Kidney capillary endothelial cell (primary cell): Measurements from ENCODE around the gene CD58.
A peak's percentile ranks its signal among the peaks of the same experiment; 100 is the strongest.
"Not testable (repeated sequence)": the region's sequence is repeated elsewhere in the genome, so short reads cannot be mapped to it uniquely, and the experiment has no call there.

Source experiments
- DNase-seq: peaks from one replicate; pipeline ENCODE4 v3.0.0-alpha.2; 2018; ENCODE audit warnings: low spot score

CD58 gene

DNA sequence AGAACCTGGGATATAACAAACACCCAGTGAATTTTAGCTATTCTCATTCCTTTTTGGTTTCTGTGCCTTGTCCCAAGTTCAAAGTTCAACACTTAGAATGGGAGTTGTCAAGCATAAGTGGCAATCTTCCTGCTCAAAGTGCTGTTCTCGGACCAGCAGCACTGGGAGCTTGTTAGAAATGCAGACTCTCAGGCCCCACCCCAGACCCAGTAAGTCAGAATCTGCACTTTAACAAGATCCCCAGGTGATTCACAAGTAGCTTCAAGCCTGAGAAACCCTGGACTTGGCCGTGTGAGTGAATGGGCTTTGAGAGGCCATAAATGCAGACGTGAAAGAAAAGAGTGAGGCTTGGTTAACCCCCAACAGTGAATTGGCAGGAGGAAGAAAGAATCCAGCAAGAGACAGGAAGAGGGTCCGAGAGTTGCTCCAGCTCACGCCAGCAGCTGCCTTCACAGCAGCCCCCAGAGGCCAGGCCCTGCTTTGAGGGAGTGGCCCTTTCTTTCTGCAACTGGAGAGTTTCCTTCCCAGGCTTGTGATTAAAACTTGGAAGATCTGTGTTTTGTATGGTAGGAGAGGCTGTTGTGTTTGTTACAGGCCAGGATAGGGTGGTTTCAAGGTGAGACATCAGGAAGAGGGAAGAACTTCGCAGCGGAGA is 21.3 kb upstream of the CD58 start:
- DNase-seq: not testable (repeated sequence)

DNA sequence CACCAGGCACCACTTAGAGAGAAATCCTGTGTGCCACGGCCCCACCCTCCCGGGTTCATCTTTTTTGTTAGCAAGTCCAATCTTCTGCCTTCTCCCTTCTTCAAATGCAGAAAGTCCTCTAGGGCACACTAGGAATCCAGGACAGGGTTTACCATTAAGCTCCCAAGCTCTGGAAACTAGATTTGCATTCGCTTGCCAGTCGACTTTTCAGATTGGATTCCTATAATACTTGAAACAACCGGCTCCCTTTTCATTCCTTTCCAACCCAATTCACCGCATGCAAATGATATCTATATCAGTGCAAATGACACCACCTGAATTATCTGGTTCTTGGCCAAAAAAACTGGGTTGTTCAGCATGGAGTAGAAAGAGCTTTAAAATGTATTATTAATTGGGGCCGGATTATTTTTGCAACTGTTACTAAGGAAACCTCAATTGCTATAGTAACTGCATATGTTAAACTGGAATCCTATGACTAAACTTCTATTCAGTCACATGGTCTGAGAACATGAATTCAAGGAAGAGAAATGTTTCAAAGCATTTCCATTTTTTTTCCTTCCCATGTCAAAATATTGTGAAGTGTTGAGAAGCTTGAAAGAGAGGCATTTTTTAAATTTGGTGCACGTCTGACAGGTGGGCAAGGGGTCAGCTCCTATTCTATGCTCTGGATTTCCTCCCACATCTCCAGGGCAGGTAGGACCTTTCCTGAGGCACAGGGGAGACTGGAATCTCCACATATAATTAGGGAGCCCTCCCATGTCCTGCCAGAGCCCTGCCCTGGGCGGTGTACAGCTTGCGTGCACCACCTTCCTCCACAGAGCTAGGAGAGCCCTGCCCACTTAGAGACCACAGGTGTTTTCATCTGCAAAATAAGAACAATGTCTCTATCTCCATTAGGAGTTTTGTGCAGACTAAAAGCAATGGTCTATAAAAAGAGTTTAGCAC is 20.5 kb upstream of the CD58 start:
- not testable (repeated sequence) for DNase-seq

DNA sequence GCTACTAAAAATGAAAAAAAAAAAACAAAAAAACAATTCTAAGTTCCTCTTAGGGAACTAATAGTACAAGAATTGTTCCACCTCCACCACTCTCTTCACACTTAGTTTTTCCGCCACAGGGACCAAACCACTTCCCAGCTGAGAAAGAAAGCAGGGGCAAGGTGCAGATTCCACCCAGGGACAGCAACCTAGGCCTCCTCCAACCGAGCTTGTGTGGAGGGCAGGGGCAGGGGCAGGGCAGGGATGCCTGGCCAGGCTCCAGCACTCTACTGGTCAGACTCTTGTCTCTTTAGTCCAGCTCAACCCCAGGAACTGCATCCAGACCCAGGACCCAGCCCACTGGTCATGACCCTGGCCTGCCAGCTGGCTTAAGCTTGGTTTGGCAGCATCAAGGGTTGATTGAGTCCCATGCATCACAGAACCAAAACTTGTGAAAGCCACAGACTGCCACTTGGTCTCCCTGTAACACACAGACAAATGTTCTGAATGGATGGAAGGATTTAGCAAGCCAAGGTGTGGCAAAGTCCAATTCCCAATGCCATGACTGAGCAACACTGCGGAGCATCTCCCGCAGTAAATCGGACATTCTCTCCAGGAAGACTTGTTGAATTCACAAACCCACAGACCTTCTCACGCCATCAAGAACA is 19.7 kb upstream of the CD58 start:
- not testable (repeated sequence) for DNase-seq

DNA sequence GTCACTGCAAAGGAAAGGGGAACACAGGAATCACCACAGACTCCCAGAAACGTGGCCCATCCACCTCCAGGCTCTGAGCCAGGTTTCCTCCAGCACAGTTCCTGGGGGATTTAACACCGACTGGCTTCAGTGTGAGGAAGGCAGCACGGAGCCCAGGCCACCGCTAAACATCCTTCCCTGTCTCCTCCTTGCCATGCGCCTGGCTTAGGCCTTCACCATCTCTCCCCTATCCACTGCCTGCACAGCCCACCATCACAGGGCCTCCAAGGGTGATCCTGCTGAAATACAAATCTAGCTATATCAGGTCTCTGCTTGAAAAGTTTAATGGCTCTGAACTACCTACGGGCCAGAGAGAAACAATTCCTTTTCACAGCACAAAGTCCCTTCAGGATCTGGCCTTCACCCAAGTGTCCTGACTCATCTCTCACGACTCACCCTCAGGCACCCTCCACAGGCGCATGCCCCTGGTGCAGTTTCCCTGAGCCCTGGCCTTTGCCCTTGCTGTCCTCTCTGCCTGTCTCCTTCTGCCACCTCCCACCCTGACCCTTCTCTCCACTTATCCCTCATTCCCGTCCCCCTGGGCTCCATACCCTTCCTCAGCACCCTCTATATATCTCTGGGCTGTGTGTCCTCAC is 18.4 kb upstream of the CD58 start:
- DNase-seq: not testable (repeated sequence)

DNA sequence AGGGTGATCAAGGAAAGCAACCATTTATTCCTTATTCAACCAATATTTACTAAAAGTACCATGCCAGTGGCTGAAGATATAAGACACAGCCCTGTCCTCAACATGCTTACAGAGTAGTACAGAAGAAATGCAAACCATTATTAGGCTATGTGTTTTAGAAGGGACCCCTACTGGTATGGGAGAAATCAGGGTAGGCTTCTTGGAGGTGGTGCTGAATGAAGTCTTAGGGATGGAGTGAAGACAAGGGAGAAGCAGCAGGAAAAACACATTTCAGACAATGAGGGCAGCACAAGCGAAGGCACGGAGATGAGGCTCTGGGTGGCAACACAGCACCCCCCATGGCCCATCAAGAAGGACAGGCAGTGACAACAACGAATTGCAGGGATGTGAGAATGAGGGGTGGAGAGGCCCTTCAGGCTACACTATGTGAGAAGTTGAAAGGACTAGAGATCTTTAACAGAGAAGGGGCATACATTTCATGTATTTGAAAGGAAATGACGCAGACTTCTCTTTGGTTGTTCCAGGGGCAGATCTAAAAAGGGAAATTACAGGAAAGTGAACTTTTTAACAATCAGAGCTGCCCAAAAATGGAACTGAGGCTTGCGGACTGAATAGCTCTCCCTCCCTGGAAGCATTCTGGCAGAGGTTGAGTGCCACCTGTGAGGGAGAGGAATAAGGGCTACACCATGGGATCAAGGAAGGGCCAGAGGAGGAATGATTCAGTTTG is 16.8 kb upstream of the CD58 start:
- no peak for DNase-seq

DNA sequence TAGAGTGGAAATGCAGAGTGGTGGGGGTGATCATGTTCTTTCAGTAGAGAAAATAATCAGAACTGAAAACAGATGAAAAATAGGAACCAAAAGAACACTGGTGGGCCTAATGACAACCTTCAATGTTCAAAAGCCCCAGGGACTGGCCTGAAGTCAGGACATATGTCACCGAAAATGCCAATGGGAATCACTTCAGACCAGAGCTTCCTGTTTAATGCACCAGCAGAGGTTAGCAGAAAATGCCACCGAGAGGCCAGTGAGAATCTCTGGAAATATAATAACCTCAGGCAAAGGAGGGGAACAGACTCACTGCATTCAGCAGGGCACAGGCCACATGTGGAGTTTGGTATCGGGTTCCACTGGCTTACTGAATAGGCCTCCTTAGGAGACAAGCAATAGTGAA is 15.9 kb upstream of the CD58 start:
- no peak for DNase-seq

DNA sequence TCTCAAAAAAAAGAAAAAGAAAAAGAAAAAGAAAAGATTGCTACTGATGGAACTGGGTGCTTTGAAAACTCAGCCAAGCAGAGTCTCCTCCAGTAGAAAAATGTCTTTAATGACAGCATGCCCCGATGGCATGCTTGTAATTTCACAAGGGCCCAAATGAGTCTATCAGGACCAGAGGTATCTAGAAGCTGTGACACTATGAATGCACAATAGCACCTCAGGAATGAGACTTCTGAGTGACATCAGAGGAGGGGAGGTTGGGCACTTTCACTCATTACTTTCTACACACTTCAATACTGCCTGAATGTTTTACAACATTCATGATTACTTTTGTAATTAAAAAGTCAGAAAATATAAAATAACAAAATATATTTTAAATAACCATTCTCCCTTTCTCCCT is 15.1 kb upstream of the CD58 start:
- no peak for DNase-seq

DNA sequence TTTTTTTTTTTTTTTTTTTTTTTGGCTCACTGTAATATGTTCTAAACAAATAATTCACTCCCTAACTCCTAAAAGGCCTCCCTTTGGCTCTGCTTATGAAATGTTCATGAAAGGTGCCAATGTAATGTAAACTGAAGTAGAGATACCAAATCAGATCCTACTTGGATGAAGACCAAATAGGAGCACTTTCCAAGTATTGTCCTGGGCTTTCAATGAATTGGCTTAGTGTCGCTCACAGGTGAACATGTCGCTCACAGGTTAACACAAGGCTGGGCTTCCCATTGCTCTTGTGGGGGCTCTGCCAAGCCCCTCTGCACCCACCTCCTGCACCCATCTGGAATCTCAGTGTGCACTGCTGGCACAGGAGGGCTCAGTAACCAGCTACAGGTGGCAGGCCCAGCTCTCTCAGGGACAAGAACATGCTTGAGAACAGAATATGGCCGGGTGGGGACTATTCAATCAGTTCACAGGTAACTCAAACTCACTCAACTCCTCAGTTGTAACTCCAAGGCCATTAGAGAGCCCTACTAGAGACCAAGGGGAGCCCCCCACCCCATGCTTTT is 10.6 kb upstream of the CD58 start:
- DNase-seq: no peak

DNA sequence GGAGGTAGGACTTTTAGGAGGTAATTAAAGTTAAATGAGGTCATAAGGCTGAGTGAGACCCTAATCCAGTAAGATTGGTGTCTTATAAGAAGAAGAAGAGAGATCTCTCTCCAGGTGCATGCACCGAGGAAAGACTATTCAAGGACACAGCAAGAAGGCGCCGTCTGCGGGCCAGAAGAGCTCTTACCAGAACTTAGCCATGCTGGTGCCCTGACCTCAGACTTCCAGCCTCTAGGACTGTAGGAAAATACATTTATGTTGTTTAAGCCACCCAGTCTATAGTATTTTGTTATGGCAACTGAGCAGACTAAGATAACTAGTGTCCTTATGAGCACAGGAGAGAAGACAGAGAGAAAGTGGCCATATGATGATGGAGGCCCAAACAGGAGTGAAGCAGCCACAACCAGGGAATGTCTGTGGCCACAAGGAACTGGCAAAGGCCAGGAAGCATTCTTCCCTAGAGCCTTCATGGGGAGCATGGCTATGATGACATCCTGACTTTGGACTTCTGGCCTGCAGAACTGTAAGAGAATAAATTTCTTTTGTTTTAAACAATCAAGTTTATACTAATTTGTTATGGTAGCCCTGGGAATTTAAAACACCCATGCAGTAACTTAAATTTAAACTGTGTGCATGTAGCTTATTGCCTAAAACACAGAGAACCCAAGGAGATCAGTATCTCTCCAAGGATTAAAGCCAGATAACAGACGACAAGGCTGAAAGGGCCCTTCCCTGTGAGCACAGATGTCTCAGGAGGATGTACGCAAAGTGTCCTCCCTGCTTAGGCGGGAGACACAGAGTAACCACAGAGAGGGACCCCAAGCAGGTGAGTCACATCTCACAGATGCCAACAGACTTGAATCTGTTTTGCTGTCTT is 9.9 kb upstream of the CD58 start:
- no peak for DNase-seq

DNA sequence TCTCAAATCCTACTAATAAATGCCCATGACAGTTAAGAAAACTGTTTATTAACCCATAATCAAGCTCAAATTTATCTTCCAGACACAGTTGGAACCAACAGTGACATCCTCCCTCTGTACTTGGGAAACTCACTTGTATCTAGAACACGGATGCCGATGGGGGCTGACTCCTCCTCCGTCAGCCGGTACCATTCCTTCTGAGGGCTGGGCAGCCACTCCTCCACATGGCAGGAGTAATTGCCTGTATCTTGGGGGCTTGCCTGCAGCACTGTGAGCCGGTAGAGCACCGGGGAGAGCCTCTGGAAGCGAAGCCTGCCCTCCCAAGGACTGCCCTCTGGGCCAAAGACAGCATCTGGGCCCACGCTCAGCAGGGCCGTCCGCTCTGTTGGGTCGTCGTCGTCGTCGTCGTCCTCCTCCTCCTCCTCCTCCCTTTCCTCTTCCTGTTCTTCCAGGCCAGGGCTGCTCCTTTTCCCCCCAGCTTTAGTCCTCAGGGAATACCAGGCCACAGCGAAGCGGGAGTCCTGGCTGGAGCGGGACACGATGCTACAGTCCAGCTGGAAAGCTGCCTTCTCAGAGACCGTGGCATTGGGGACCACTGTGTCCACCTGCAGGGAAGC is 8.5 kb upstream of the CD58 start:
- no peak for DNase-seq

DNA sequence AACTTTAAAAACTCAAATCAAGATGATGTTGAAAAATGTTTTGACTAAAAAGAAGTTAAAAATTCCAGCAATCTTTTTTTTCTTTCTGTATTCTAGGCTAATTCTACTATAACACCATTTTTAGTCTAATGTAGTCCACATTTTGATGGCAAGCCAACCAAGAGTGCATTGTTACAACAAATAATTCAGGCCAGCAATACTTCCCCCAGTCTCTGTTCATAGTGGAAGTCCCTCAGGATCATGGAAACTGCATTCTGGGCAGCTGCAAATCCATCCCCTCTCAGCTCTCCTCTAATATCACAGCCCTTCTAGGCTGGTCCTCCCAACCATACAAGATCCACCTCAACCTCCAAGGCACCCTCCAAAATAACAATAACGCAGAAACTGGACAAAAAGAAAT is 7.8 kb upstream of the CD58 start:
- DNase-seq: no peak

DNA sequence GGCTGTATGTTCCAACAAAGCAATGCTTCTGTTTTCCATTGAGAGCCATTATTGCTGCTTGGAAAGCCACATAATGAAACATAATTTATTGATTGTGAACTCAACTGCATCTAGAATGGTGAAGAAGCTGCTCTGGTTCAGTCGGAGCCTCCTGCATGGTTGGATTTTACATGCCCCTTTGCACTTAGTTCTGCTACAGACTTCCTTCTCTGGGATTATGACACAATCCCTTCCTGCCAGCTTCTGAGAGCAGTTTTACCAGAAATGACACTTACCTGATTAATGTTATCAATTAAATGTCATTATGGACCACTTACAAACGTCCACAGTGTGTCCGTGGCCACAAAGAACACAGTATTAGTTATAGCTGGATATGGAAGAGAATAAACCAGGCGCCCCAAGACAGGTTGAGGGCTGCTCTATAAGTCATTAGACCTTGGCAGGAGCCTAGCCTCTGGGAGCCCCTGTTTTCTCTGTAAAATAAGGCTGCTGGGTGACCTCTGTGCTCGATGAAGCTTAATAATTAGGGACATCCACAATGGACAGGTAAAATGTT is 7.0 kb upstream of the CD58 start:
- DNase-seq: no peak

DNA sequence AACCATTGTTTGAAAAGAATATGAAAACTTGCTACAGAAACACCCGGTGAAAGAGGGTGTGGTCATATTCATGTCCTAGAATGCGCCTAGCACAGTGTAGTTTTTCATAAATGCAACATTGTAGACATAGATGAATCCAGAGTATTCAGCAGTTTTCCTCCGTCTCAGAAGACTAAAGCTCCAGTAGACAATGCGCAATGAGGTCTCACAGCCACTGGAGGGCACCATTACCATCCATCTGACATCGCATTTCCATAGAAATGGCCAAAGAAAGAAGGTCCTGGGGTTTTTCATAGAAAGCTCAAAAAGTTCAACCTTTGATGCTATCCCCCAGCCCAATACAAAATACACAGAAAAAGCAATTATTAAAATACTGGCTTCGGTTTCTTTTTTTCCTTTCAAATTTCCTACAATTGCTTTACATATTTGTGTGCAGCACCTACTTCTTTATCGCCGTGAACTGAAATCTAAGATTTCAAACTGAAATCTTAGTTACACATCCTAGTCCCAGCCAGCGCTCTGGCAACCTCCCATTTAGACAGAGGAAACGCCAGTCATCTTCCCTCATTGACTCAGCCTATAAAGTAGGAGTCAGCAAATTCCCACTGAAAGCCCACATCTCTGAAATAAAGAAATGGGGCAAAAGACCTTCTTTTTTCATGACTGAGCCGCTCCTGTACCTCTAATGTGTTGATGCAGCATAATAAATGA is 3.9 kb upstream of the CD58 start:
- DNase-seq: peak; percentile 72

DNA sequence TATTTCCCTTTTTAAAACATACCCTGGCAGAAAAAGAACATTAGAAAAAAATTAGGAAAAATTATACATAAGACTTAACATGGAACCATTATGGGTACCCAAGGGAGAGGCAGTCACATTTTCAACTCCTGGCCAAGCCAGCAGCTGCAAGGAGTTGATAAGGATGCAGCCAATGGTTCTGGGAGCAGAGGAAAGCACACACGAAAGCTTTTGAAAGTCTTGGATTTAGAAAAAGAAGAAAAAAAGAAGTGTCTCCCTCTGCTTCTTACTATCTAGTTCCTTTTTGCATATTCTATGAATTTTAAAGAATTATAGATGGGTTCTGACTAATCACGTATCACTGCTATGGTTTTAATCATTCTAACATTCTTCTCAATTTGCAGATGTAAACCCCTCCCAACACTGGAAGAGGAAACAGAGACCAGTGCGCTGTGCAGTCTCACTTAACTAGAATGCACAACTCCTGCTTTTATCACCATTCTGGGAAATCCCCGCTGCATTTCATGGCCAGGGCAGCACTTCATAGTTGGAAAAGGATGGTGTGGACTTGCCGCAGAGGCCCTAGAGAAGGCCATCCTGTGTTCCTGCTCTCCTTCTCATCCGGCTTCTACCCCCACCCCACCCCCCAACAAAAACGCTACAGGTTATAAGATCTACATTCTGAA is 2.7 kb upstream of the CD58 start:
- DNase-seq: no peak

DNA sequence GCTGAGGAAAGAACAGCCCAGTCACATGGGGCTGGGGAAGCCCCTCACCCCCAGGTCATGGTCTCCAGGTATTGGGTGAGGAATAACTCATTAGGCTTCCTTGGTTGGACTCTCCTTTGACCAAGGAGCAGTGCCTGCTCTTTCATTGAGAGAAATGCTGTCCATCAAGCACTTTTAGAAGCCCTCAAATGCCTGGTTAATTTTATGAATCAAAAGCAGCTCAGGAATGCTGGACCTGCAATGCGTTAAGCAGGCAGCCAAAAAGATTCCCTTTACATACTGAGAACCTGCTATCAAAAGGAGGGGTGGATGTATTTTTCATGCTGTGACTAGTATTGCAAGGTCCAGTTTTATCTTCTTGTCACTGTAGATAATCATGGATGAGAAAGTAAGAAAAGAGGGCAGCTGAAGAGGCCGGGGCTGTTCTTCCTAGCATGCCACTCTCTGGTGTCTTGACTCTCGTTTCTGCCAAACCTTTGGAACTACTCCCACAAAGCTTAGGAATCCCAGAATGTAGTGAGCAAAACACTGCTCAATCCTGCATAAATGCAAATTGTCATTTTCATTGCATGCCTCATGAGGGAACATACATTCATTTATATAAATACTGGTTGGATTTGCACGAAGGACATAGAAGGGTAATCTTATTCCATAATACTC is 2.1 kb upstream of the CD58 start:
- DNase-seq: no peak

DNA sequence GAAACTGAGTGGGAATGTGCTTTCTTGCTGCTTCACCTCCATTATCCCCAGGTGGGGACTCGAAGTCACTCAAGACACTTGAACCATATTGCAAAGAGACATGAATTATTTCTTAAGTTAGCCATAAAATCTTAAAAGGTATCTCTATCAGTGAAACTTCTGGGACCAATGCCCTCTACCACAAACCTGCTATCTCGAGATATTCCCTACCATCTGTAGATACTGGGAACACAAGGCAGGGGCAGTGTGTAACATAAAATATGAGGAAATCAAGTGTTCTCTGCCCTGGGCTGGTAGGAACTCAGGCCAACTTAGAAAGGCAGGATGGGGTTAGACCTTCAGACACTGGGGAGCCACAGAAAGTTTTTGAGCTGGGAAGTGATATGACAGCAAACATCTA is 1.3 kb upstream of the CD58 start:
- no peak for DNase-seq

DNA sequence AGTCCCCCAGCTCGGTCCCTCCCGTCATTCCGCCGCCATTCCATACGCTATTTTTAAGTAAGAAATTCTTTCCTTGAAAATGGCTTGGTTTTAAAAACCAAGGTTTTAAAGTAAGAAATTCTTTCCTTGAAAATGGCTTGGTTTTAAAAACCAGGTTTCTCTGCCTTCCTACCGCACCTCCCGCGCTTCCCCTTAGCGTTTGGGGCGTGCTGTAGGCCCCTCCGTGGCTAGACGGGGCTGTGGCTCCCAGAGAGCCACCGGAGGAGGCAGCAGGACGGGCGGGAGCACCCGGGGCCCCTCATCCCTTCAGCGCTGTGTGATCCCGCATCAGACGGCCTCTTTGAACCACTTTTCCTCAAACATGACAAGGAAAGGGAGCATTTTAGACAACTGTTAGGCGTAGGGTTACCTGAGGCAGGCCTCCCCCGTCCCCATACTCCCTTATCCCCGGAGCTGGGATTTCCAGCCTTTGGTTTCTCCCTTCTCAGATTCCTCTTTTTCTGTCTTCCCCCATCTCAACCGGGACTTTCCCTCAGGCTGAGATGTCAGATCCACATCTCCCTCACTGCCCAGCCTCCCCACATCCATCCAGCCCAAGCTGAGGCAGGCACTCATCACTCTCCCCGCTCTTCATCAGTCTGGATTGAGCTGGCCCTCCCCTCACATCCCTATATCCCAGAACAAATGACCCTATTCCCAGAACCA is 541 bp upstream of the CD58 start:
- peak; percentile 45 for DNase-seq
